HG02981 (cell line): ENCODE data around the gene MRPL42.
"Not testable (repeated sequence)": the region's sequence is repeated elsewhere in the genome, so short reads cannot be mapped to it uniquely, and the experiment has no call there.

ENCODE experiments used
- ATAC-seq: cut with Tn5 transposase; IDR thresholded peaks from one replicate; pipeline ENCODE4 v1.9.1; 2021; ENCODE audit warnings: mild to moderate bottlenecking, moderate library complexity; ENCODE audit not compliant: unreplicated experiment

The MRPL42 gene

GRCh38 chr12:93443576-93443975 lies 23.7 kb upstream of the MRPL42 start:
- no peak for ATAC-seq

DNA sequence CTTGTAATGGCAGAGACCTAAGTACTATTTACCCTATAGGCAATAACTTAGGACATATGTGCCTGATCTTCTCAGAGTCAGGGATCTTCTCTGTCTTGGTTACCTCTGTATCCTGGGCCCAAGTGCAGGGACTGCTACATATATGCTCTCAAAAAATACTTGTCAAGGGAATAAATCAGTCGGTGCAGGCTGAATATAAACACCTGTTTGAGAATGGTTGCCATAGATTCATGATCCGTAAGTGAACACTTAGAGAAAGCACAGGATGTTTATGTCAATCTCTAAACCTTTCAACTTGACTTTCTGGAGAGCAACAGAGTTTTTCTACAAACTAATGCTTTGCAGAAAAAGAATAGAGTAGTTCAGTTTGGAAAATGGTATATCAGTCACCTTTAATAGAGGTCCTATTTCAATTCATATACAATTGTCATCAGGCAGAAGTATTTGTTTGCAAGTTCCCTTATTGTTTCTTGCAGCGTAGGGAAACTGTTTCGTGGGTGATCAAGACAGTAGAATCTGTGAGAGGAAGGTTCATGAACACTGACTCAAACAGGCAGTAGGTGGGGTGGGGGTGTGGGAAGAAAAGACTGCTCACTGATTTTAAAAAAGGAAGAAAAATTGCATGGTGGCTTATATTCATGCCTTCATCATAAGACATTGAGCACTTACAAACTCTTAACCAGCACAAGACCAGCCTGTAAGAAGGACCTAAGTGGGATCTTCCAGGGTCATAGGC lies 19.6 kb upstream of the MRPL42 start:
- no peak for ATAC-seq

GRCh38 chr12:93448796-93449195 lies 18.5 kb upstream of the MRPL42 start:
- no peak for ATAC-seq

GRCh38 chr12:93449277-93449676 lies 18.0 kb upstream of the MRPL42 start:
- peak; percentile 93 for ATAC-seq

DNA sequence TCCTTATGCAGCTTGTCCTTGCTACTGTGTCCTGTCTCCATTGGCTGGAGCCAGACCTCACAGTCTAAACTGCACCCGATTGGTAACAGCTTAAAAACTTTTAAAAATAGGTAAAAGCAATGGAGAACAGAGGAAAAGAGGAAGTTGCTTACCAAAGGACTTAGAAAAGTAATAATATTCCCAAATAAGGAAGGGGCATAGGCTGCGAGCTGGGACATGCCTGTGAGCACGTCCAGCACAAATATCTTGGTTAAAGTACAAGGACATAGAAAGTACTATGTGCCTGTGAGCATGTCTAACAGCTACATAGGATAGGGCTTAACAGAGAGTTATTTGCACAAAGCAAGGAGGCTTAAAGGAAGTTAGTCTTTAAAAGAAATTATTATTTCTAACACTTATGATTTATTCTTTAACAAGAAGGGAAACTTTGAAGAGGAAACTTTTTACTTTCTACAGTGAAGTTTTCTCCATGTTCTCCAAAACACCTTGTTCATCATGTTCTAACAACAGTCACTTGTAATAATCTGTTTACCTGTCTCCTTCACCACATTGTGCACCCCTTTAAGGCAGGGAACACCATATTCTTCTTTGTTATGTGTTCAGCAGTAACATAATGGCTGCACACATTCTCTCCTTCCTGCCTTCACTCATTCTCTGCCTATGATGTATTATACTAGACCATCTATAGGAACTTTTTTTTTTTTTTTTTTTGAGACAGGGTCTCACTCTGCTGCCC lies 15.7 kb upstream of the MRPL42 start:
- ATAC-seq = no peak

DNA sequence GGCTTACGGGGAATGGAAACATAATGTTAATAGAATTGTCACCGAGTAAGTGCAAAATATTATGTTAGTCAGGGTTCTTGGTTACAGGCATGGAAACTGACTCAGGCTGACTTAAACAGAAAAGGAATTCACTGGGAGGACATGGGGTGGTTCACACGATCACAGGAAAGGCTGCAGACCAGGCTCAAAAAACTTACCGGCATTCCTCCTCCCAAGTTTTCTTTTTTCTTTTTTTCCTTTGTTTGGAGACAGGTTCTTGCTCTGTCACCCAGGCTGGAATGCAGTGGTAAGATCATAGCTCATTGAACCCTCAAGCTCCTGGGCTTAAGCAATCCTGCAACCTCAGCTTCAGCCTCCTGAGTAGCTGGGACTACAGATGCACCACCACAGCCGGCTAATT lies 13.7 kb upstream of the MRPL42 start:
- ATAC-seq = no peak

DNA sequence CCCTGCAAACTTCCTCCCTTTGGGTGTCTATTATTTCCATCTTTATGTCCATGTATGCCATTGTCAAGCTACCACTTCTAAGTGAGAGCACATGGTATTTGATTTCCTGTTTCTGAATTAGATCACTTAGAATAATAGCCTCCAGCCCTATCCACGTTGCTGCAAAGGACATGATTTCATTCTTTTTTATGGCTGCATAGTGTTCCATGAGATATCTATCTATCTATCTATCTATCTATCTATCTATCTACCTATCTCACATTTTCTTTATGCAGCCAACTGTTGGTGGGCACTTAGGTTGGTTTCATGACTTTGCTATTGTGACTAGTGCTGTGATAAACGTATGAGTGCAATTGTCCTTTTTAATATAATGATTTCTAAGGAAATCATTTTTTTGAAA lies 11.2 kb upstream of the MRPL42 start:
- no peak for ATAC-seq

- no peak for ATAC-seq
Measured at GRCh38 chr12:93459097-93459496, 8.2 kb upstream of the MRPL42 start.

DNA sequence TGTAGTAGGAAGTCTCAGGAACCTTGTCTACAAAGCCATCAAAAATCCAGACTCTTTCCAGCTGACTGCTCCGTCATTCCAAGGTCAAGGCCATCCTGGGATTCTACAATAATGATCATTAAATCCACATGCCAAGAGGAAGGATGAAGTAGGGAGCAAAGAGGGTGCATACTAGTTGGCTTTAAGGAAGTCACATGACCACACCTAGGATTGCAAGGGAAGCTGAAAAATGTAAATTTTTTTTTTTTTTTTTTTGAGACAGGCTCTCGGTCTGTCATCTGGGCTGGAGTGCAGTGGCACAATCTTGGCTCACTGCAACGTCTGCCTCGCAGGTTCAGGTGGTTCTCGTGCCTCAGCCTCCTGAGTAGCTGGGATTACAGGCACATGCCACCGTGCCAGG lies 7.3 kb upstream of the MRPL42 start:
- no peak for ATAC-seq

DNA sequence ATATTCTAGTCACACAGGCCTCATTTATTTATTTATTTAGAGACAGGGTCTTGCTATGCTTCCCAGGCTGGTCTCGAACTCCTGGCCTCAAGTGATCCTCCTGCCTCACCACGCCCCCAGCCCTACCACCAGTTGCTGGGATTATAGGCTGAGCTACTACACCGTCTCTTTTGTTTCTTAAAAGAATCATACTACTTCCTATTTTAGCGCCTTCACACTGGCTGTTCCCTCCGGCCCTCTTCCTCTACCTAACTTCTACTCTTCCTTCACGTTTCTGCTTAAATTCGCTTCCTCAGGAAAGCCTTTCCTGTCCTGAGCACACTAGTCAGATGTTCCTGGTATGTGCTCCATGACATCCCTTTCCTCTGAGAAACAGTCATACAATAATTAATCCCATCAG lies 6.4 kb upstream of the MRPL42 start:
- no peak for ATAC-seq

DNA sequence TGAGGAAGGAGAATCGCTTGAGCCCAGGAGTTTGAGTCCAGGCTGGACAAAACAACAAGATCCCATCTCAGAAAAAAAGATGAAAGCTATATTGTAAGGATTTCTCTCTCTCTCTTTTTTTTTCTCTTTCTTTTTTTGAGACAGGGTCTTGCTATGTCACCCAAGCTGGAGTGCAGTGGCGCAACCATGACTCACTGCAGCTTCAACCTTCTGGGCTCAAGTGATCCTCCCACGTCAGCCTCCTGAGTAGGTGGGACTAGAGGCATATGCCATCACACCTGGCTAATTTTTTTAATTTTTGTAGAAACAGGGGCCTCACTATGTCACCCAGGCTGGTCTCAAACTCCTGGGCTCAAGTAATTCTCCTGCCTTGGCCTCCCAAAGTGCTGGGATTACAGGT lies 5.8 kb upstream of the MRPL42 start:
- ATAC-seq = no peak

GRCh38 chr12:93465841-93466240 lies 1.5 kb upstream of the MRPL42 start:
- no peak for ATAC-seq

GRCh38 chr12:93466625-93467350 lies 526 bp upstream of the MRPL42 start:
- no peak for ATAC-seq

GRCh38 chr12:93468008-93468371 lies 676 bp downstream of the MRPL42 start:
- peak; percentile 21 for ATAC-seq

DNA sequence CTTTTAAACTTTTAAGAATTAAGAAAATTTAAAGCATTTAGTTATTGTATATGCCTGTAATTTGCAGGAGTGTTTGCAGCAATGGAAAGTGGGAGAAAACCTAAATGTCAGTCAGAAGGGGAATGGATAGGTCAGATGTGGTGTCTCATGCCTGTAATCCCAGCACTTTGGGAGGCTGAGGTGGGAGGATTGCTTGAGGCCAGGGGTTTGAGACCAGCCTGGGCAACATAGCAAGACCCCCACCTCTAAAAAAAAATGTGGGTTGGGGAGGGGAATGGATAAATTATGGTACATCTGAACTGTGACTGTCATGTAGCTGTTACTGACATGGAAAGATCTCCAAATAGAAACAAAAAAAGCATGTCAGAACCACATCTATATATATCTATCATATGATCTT lies 2.1 kb downstream of the MRPL42 start:
- ATAC-seq = no peak

DNA sequence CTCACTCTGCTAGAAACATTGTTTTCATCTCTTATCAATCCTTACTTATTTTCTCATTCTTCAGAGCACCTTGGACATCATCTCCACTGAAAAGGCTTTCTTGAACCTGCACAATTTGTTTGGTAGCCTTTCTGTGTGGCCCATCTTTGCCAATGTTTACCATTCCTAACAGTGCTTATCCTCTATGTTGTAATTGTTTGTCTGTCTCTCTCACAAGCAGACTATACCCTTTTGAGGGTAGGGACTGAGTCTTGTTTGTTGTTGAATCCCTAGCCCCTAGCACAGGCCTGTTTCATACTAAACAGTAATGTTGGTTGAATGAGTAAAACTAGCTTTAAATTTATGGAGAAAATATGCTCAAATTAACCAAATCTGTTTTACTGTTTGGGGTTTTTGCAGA lies 9.2 kb downstream of the MRPL42 start:
- no peak for ATAC-seq

GRCh38 chr12:93482721-93483120 lies 15.4 kb downstream of the MRPL42 start:
- ATAC-seq = no peak

GRCh38 chr12:93483151-93483807 lies 16.0 kb downstream of the MRPL42 start:
- ATAC-seq = no peak

DNA sequence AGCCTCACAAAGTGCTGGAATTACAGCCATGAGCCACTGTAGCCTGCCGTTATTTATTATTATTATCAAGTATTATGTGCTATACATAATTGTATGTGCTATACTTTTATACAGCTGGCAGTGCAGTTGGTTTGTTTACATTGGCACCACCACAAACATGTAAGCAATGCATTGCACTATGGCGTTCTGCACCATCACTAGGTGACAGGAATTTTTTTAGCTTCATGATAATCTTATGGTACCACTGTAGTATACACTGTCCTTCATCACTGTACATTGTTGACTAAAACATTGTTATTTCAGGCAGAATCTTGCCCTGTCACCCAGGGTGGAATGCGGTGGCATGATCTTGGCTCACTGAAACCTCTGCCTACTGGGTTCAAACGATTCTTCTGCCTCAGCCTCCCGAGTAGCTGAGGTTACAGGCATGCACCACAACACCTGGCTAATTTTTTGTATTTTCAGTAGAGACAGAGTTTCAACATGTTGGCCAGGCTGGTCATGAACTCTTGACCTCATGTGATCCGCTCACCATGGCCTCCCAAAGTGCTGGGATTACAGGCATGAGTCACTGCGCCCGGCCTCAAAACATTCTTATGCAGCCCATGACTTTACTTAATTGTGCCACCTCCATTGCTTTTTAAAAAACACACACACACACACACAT lies 17.1 kb downstream of the MRPL42 start:
- ATAC-seq = no peak

- ATAC-seq = not testable (repeated sequence)
Measured at GRCh38 chr12:93492808-93493207, 25.5 kb downstream of the MRPL42 start.

DNA sequence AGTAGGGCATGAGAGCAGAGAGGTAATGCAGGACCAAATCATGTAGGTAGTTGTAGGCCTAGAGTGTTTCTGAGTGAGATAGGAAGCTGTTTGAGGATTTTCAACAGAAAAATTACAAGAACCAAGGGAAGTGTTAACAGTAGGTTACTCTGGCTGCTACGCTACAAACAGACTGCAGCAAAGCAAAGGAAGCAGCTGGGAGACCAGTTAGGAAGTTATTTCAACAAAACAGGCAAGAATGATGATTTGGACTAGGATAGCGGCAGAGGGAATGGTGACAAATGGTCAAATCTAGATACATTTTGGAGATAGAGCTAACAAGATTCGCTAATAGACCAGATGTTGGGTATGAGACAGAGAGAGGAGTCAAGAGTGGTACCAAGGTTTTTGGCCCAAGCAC lies 26.8 kb downstream of the MRPL42 start:
- ATAC-seq = no peak
